OCI-M1 (cell line): ENCODE measurements around the gene TWIST2.

Source experiments
- DNase-seq: peaks from one replicate; lab custom pipeline; 2025; lab: John Stamatoyannopoulos, UW

TWIST2 gene

GRCh38 chr2:238939521-238940403, 91.9 kb downstream of the TWIST2 start:
- no peak for DNase-seq

GRCh38 chr2:238940806-238941205, 92.9 kb downstream of the TWIST2 start:
- no peak for DNase-seq

DNA sequence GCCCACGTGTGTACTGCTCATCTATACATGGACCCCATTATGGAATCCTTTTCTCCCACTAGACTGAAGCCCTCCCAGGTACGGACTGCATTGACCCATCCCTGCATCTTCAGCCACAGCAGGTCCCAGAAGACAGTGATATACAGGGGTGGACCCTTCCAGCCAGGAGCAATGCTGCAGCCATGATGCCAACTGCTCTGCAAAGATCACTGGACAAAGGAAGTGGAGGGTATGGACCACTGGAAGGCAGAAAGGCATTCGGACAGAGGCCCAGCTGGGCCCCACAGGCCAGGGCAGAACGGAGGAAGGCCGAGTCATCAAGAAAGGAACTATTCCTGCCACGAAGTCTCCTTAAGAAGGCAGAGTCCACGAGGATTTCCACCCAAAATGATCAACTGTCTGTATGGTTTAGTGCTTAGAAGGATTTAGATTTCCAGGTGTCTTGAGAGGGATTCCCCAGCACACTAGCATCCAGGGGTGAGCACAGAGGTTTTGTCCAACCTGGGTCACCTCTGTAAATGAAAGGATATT, 93.4 kb downstream of the TWIST2 start:
- DNase-seq, result no peak

- no peak for DNase-seq
Measured at GRCh38 chr2:238942080-238942725, 94.3 kb downstream of the TWIST2 start.

- no peak for DNase-seq
Measured at GRCh38 chr2:238942726-238943300, 94.9 kb downstream of the TWIST2 start.

DNA sequence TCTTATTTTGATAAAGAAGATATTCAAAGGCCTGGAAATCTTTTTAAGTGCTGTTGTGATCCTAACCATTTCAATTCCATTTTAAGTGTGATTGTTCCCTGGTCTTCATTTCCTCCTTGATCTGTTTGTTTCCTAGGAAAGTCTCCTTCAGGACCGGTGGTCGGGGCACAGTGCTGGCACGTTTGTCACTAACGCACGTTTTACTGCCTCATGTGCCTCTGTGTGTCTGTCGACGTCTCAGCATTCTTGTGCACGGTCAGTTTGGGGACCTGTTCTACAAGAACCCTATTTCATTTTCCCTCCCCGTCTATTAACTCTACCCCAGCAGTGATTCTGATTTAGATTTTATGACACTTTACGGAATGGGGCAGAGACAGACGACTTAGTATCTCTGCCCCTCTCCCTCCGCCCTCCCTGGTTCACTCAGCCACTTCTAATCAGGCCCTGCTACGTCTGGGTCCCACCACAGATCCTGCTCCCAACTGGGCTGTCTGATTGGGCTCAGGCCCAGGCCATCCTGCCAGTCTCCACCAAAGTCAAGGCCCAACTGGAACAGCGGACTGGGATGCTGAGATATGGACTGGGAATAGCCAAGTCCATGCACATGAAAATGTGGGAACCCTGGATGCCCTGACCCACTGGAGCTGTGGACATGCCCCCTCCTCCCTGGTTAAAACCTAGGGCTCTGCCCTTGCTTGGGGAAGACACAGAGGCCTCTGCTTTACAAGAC, 95.6 kb downstream of the TWIST2 start:
- DNase-seq, result no peak

DNA sequence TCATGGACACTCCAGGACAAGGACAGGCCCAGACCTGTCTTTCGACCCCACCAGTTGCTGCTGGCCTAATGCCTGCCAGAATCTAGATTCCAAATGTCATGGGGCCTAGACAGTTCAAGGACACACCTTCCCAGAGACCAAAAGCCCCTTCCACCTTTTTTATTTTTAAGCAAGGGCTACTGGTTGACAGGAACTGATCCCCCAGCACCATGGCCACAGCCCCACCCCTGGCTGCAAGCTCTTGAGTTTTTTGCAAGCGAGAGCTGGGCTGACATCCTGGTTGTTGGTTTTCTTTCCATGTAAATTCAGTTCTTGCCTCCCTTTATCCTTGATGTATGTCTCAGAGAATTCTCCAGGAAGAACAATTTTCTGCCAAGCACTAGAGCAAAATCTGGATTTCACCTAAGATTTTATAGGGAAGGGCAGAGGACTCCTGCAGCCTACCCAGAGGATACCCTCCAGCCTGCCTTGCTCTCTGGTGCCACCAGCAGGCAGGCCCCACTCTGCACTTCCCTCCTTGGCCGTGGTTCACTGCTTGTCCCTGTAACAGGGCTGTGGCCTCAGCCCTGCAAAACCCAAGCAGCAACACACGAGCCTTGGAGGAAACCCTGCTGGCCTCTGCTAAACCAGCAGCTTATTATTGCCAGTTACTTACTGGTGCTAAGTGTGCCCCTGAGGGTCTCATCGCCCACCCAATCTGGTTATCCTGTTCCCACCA, 97.7 kb downstream of the TWIST2 start:
- peak; percentile 21 for DNase-seq

GRCh38 chr2:238946318-238947242, 98.7 kb downstream of the TWIST2 start:
- DNase-seq, result no peak

- no peak for DNase-seq
Measured at GRCh38 chr2:238947243-238947760, 99.4 kb downstream of the TWIST2 start.

GRCh38 chr2:238947920-238948710, 100.2 kb downstream of the TWIST2 start:
- DNase-seq, result no peak

DNA sequence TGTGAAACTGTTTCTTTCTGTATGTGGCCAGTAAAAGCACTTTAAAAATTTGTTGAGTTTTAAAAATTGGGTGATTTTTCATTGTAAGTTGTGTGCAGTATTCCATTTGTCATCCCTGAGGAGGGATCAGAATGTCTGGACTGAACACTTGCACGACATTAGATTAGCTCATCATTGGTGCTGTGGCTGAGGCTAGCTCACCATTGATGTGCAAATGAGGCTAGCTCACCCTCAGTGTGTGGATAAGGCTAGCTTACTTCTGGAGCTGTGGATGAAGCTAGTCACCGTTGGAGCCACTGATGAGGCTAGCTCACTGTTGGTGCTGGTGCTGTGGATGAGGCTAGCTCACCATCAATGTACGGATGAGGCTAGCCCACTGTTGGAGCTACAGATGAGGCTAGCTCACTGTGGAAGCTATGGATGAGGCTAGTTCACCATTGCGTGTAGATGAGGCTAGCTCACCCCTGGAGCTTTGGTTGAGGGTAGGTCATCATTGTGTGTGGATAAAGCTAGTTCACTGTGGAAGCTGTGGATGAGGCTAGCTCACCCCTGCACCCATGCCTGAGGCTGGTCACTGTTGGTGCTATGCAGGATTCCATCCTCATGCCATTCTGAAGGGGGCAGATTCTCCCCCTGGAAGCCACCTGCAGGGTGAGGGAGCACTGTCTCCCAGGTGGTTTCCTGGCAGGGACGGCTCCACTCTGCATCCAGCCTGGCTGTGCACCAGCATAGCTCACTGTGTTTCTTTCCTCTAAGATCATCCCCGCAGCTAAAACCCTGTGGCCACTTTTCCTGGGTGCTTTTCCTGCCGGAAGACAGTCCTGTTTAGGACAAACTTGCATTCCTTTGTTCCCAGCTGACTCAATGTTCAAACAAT, 101.1 kb downstream of the TWIST2 start:
- no peak for DNase-seq

DNA sequence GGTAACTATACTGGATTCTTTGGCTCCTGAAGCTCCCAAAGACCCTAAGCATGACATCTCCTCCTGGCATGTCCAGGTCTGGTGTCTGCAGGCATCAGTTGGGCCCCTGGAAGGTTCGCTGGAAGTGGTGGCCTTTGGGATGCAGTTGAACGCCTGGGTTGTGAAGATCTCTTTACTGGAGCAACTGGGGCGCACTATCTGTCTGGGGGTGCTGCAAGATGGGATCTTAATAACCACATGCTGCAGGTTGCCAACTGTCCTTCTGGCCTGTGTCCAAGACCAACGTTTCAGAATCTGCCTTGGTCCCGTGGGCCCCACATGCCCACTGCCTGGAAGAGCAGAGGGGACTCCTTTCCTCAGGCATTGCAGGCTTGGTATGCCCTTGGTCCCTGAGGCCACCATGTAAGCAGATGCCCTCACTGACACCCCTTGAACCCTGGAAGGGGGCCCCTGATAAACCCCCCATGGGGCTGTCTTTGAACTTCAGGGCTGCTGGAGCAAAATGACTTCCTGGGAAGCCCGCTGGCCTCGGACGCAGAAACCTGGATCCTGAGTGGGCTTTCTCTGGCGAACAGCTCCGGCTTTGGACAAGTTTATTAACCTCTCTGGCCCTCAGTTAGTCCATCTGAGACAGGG, 101.9 kb downstream of the TWIST2 start:
- DNase-seq, result no peak

- DNase-seq, result no peak
Measured at GRCh38 chr2:238950551-238950950, 102.7 kb downstream of the TWIST2 start.

DNA sequence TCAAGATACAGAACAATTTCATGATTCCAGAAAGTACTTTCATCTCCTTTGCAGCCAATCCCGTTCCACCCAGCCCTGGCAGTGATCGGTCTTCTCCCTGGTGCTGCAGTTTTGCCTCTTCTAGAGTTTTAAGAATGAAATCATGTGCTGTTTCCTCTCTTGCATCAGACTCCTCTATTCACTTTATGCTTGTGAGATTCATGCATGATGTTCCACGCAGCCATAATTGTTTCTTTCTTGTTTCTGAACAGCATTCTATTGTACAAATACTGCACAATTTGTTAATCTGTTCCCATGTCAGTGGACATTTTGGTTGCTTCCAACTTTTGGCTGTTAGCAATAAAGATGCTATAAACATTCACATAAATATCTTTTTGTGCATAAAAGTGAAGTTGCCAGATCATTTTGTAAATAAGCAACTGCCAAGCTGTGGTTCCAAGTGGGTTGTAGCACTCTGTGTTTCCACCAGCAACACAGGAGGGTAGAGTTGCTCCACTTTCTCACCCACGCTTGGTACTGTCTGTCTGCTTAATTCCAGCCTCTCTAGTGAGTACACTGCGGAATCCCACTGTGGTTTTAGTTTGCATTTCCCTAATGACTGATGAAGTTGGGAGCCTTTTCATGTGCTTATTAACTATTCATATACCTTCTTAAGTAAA, 104.5 kb downstream of the TWIST2 start:
- peak; percentile 1 for DNase-seq

GRCh38 chr2:238954841-238955591, 107.1 kb downstream of the TWIST2 start:
- DNase-seq, result no peak
